ENCODE measurements around the gene CCDC116.
"Not testable (repeated sequence)": the region's sequence is repeated elsewhere in the genome, so short reads cannot be mapped to it uniquely, and the experiment has no call there.

Gene CCDC116, protein sequence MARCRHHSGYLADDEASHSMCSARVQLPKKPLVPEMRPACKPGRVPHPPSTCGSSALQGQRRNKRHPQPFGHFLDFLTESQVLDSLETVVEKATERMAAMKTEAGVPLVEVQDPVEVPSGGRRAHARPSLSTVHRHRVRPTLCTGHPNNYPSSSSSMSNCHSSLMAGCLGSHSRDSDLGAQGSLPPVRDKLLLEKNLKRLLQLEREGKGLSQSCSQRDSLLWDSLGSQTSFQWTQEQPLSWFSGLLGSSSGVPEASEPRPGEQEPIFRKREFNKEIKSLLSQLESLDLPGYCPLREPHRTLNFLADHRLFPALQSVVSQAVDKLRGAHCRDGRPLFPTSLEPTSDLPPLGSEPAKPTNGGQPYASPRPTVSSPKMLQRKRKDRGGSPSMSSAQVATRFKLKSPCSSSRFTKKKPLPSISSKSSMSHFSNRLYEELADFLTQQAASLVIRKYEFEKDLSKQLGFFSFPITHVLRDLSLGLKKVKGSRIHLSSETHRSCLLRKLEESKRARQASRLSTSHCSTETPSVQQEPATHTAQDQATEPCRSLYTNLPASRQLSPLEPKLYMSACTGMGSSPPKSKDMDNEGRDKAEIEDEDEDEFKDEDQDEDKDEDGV

DNA sequence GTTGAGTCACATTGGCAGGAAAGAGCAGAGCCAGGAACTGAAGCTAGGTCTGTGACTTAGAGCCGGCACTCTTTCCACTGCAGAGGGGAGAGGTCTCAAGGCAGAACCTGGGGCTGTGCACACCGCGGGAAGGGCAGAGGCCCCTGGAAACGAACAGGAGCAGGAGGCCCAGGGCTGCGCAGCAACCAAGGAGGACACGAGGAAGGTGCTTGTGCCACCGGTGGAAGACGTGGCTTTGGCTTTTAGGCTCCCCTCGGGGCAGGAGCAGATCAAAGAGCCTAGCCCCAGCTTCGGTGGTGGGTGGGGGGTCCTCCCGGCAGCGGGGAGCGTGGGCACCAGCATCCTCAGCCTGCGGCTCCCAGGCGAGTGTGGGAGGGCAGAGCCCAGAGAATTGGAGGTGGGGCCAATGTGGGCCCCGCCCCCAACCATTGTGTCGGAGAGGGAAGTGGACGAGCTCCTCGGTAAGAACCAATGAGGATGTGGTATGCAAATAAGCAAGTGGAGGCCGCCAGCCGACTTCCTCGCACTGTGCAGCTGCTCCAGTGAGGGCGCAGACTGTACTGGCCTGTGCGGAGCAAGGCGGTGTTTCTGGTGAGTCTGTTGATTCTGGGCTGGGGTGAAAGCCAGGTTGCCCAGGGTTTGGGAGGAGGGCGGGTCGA is at the start of gene CCDC116:
TSS of gene CCDC116 (plus strand) at position 524 of the 659 bp plus-strand sequence. CDS start 422 bp downstream, outside the sequence.
- DNase-seq = peak; percentile 53

DNA sequence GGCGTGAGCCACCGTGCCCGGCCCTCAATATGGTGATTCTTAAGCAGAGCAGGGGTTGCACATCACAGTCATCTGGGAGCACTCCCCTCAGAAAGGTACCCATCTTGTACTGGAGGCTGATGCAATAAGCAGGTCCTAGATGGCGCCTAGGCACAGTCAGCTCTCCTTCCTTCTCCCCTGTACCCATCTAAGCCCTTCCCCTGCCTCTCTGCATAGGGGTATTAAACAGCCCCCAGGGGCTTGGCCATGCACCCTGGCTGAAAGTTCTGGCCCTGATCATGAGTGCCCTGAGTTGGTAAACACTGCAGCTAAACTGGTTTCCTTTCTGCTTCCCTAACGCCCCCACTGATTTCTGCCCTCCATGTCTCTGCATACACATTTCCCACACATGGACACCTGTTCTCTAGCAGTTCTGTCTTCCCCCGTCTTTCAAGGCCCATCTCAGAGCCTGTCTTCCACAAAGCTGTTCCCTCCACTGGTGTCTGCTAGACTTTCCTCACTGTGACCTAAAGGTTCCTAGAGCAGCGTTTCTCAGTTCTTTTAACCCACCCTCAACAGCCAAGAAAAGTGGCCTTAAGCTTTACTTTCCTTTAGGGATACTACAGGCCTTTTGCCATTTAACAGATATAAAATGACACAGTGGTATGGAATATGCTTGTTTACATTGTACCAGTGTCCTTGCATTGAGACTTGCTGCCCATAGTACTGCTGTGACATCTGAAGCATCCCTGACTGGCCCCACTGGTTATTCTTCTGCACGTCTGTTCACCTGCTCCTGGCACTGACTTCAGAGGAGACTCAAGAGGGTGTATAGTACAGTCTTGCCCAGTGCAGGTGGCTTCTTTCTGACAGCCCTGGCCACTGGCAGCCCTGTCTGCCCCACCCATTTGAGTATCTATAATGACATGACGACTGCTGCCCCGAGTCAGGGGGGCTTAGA is 49.5 kb upstream of the CCDC116 start:
- DNase-seq = no peak

DNA sequence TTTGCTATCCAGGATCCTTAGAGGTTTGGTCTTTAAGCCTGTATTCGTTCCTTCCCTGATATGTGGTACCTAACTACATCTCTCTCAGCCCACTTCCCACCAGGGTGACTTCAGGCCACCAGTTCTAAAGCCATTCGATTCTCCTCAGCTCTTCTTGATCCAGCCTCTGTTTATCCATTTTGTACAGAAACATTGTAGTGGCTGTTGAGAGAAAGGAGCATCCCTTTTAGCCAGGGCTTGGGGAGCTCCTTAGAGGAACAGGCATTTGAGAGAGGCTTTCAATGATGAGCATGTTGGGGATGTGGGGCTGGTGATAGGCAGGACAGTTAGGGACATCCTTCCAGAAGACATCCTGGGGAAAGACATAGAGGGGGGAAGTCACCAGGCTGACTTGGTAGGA is 47.2 kb upstream of the CCDC116 start:
- DNase-seq = no peak

DNA sequence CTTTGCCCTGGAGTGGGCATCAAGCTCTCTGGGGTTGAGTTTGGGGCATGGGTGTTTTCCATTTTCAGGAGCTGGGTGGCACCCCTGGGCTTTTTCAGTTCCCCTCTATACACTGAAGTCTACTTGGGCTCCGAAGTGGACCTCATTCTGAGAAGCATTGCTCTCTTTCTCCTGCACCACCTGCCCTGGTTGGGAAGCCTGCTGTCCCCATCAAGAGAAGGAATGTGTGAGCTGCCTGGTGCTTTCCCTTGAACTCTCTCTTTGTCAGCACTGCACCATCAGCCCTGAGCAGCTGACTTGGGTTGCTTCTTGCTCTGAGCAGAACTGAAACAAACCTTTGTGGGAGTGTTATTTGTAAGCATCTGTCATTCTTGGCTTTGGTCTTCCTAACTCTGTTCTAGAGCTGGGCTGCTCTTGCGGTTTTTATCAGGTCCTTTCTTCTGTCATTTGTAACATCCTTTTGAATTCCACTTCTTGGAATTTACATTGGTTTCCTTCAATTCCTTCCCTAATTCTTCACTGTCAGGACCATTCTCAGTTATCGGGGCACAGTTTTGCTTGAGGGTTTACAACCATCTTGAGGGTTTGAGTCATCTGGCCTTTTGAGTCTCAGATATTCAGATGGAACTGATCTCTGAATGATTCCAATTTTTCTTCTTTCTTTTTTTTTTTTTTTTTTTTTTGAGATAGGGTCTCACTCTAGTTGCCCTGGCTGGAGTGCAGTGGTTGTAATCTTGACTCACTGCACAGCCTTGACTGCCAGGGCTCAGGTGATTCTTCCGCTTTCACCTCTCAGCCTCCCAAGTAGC is 44.6 kb upstream of the CCDC116 start:
- peak; percentile 66 for DNase-seq

DNA sequence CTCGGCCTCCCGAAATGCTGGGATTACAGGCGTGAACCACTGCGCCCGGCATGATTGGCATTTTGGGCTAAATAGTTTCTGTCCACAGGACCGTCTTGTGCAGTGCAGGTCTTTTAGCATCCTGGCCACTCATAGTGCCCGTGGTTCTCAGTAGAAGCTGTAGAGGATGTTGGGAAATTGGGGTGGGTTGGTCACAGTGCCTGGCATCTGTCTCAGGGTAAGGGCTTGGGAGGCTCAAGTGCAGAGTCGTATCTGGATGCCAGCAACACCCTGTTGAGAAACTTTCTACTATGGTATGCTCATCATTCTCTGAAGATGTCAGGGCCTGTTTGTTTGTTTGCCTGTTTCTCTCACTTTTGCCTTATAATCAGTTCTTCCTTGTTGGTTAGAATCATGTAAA is 43.2 kb upstream of the CCDC116 start:
- no peak for DNase-seq

DNA sequence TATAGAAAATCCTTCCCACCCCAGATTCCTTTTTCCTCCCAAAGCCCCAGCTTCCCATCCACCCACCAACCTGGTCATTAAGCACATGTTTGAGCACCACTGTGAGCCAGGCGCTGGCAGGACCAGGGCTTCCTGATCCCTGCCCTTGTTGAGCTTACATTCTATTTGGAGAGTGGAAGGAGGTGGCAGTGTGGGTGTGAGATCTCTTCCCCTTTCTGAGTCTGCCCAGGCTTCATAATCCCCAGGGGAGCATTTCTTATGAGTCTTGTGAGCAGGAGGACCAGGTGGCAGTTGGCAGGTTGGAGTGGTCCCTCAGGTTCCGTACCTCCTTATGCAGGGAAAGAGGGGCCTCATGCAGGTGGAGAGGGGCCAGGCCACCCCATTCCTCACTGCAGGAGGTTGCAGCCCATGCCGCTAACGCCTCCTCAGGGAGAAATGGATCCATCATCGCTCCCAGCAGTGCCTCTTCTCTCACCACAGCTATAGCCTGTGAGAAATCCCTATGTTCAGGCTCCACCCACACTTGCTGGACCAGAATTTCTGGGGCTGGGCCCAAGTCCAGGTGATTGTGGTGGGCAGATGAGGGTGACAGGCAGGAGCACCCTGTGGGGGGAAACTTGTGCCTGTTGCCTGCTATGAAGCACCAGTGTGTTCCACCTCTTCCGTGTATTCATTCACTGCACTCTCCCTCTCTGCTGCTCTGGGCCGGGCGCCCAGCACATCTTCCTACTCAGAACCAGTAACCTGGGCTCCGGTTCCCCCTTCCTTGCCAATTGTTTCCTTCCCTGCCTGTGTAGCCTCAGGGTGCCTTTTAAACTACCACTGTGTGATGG is 41.5 kb upstream of the CCDC116 start:
- no peak for DNase-seq

DNA sequence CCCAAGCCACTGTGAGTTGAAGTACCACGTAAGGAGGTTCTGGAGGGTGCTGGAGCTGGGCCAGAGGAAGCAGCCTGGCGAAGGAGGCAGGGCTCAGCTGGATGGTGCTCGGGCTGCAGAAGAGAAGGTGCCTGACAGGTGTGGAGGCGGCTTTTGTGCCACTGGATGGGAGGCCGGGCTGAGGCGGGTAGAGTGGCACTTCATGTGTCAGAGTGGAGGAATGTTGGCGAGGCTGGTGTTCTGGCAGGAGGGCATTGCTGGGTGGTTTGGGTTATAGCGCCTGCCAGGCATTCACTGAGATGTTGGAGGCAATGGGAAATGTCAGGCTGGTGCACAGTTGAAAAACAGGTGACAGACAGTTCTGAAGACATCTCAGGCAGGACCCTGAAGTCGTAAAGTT is 40.9 kb upstream of the CCDC116 start:
- DNase-seq = no peak

DNA sequence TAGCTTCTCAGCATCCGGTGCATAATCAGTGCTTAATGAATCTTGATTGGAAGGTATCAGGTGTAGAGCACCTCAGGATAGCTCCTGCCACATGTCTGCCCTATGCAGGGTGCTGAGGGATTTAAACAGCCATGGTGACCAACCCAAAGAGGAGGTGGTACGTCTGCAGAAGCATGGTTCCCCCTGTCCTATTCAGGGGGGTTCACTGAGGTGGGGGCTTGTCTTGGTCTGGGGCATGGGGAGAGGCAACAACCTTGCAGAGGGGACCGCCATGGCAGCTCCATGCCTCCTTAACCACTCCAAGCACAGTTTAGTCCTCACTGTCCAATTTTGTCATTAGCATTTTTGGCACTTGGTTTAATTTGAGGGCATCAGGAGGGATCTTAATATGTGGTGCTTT is 40.1 kb upstream of the CCDC116 start:
- DNase-seq = no peak

DNA sequence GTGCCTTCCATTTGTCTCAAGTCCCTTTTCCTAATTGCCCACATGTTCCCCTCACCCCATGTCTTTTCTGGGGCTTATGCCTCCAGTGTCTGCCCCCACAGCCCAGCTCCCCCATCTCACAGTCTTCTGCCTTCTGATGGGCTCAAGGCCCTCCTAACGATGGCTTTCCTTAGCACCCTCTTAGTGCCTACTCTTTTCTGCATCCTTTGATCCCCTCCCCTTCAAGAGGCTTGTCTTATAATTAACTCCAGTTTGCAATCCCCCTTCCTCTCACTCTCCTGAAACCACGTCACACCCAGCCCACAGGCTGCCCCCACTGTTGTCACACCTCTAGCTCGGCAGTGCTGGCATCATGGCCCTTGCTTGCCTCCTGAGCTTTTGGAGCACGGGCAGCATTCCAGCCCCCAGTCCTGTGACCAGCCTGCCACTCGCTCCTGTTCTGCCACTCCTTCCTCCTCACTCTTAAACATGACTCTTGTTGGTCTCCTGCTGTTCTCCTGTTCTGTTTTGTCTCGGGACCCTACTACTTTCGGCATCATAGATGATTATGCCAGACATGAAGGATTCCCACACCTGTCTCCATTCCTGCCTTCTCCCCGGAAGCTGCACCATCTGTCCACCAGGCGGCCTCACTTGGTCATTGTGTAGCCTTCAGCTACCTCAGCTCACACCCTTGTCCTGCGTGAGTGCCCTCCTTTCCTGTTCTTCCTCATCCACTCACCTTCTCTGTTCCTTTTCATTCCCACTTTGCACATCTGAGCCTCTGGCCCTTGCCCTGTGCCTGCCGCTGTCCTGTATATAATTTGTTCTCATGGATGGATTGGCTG is 38.9 kb upstream of the CCDC116 start:
- no peak for DNase-seq

DNA sequence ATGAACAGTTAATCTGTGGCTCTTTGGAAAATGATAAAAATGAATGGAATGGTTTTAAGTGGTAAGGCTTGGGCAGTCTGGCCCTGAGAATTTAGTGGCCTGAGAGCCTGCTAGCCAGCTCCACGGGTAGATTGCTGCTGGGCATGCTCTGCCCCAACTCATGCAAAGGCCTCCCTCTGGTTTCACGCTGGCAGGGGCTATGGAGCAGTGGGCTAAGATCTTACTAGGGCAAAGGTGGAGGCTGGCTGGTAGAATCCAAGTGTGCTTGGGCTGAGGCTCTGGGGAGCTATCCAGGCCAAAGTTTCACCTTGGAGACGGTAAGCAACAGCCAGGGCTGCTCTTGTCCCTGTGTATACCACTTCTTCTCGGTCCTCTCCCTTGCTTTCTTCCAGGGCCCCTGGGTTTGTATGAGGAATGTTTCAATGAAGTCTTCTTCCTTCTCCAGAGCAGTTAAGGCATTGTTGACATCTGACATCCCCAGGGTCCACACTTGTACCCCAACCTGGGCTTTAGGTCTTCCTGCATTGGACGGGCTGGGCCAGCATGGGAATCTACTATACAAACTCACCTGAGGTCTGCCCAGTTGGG is 37.6 kb upstream of the CCDC116 start:
- no peak for DNase-seq

DNA sequence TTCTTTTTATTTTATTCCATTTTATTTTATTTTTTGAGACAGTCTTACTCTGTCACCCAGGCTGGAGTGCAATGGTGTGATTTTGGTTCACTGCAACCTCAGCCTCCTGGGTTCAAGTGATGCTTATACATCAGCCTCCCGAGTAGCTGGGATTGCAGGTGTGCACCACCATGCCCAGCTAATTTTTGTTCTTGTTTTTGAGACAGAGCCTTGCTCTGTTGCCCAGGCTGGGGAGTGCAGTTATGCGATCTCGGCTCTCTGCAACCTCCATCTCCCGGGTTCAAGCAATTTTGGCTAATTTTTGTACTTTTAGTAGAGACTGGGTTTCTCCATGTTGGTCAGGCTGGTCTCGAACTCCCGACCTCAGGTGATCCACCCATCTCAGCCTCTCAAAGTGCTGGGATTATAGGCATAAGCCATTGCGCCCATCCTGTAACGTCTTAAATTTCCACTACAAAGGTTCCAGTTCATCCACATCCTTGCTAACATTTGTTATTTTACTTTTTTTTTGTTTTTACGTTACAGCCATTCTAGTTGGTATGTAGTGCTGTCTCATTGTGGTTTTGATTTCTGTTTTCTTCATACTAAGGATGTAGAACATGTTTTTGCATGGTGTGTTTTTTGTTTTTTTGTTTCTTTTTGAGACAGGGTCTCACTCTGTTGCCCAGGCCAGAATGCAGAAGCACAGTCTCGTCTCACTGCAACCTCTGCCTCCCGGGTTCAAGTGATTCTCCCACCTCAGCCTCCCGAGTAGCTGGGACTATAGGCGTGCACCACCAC is 36.0 kb upstream of the CCDC116 start:
- DNase-seq = not testable (repeated sequence)

DNA sequence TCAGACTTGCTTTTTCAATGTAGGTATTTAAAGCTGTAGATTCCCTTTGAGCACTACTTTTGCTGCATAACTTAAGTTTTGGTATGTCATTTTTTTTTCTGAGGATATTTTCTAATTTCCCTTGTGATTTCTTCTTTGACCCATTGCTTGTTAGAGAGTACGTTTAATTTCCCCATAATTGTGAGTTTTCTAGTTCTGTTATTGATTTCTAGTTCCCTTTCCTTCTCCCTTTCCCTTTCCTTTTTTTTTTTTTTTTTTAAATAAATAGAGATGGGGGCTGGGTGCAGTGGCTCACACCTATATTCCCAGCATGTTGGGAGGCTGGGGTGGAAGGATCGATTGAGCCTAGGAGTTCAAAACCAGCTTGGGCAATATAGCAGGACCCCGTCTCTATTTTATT is 34.3 kb upstream of the CCDC116 start:
- no peak for DNase-seq

DNA sequence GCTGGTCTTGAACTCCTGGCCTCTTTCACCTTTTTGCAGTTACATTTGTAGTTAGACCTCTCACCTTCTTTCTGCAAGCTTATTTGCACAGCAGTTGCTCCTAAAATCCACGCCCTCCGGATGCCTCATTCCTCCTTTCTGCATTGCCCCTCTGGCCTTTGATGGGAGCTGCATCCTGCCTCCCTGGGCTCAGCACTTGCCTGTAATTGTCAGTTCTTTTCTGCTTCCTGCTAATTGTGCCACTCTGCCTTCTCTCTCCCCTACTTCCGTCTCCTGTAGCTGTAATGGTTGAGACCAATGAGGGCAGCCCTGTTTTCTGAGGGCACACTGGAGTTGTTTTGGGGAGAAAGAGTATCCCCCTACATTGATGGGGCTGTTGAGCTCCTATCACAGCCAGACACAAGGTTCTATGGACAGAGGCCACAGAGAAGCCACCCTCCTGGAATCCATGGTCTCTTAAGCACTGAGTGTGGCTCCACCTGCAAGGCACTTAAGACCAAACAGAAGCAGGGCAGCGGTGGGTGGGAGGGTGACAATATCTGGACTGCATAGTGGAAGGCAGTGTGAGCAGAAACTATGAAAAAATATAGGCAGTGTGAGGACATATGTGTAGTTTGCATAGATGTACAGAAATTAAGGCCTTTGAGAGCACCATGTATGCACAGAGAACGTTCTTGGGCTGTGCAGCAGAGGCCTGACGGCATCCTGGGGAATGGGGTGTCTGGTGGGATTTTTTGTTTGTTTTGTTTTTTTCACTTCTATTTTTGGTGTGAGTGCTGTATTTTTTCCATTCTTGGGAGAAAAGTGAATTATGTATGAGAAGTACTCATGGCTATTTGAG is 33.3 kb upstream of the CCDC116 start:
- no peak for DNase-seq

DNA sequence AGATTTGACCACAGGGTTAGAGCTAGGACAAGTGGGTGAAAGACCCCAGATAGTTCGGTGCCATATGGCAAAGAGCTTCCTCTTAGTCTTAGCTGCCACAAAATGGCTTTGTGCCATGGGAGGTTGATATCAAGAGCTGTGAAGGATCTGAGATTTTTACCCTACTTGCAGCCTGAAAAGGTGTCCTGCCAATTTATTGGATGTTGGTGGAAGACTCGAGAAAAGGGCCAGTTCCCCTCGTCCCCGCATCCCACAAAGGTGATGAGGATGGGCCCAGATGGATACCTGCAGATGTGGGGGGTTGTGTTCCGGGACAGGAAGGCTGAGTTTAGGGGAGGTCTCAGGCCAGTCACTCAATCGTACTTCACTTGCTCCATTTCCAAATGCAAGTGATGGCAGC is 30.0 kb upstream of the CCDC116 start:
- no peak for DNase-seq

DNA sequence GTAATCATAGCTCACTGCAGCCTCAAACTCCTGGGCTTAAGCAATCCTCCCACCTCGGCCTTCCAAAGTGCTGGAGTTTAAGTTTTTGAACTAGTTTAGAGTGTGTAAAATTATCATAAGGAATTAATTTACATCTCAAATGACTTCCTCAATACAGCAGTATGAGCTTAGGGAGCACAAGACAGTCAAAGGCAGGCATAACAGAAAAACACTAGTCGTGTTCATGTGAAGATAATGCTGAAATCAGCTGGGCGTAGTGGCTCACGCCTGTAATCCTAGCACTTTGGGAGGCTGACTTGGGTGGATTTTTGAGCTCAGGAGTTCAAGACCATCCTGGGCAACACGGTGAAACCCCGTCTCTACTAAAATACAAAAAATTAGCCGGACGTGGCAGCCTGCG is 28.6 kb upstream of the CCDC116 start:
- DNase-seq = no peak

DNA sequence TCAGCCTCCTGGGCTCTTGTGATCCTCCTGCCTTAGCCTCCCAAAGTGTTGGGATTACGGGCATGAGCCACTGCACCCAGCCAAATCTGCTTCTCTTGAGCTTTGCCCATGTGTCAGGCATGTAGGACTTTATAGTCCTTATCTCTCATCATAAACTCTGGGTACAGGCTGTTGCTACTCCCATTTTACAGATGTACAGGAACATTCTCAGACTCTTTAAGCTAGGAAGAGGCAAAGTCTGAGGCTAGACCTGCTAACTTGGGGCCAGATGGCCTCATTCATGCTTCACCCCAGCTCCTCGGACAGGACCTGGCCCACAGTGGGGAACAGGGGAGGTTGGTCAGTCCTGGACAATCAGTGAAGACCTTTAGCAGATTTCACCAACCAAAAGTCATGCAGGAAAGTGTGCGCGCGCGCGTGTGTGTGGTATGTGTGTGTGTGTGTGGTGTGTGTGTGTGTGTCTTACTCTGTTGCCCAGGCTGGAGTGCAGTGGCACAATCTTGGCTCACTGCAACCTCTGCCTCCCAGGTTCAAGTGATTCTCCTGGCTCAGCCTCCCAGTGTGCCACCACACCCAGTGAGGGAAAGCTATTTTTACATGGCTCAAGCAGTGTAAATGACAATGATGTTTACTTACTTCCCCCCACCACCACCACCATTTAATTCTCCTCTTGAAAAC is 26.5 kb upstream of the CCDC116 start:
- DNase-seq = no peak

DNA sequence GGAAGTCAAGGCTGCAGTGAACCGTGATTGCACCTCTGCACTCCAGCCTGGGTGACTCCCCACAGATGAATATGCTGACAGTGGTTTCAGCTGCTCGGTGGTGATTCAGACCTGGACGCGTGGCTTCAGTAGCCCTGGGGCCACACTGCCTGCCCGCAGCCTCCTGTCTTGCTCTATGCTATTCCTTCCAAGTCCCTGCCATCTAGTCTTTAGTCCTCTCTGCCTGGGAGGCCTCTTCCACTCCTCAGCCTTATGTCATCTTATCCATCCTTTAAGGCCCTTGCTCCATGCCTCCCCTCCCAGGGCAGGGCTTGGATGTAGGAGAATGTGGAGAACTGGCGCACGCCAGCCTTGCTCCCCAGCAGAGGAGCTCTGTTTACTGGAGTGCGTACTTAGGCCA is 25.8 kb upstream of the CCDC116 start:
- no peak for DNase-seq

Data from stimulated activated CD4-positive, alpha-beta T cell treated with anti-CD3 and anti-CD28 coated beads, Interleukin-4, amount 100 ng/mL, for 24 hours (primary cell).